Stimulated activated naive CD4-positive, alpha-beta T cell (primary cell): ENCODE data around the gene SRMS.
"Not testable (repeated sequence)": the region's sequence is repeated elsewhere in the genome, so short reads cannot be mapped to it uniquely, and the experiment has no call there.

Experiments used
- DNase-seq, 6 experiments: peaks; one replicate each; lab custom pipeline; 2025; lab: John Stamatoyannopoulos, UW

Gene SRMS

GRCh38 chr20:63566395-63567135 is 19.0 kb upstream of the SRMS start:
- no peak for DNase-seq

GRCh38 chr20:63565699-63566335 is 18.3 kb upstream of the SRMS start:
- DNase-seq = no peak

GRCh38 chr20:63565021-63565698 is 17.6 kb upstream of the SRMS start:
- DNase-seq = no peak

GRCh38 chr20:63564036-63564810 is 16.7 kb upstream of the SRMS start:
- DNase-seq = no peak

GRCh38 chr20:63563225-63563935 is 15.8 kb upstream of the SRMS start:
- no peak for DNase-seq

- no peak for DNase-seq
Measured at GRCh38 chr20:63562461-63563224, 15.1 kb upstream of the SRMS start.

GRCh38 chr20:63561624-63562396 is 14.3 kb upstream of the SRMS start:
- no peak for DNase-seq

- DNase-seq = no peak
Measured at GRCh38 chr20:63560856-63561609, 13.5 kb upstream of the SRMS start.

GRCh38 chr20:63560333-63560805 is 12.8 kb upstream of the SRMS start:
- no peak for DNase-seq

- DNase-seq = not testable (repeated sequence)
Measured at GRCh38 chr20:63559485-63560332, 12.2 kb upstream of the SRMS start.

GRCh38 chr20:63558804-63559484 is 11.4 kb upstream of the SRMS start:
- no peak for DNase-seq

GRCh38 chr20:63557481-63557891 is 9.9 kb upstream of the SRMS start:
- DNase-seq = no peak

GRCh38 chr20:63556873-63557478 is 9.4 kb upstream of the SRMS start:
- DNase-seq = no peak

- DNase-seq = no peak
Measured at GRCh38 chr20:63555661-63556381, 8.3 kb upstream of the SRMS start.

GRCh38 chr20:63554361-63555278 is 7.1 kb upstream of the SRMS start:
- peak in 2 of 6 experiments; percentile 37 to 42 for DNase-seq
